Stimulated activated CD8-positive, alpha-beta memory T cell treated with anti-CD3 and anti-CD28 coated beads, Interleukin-4, amount 100 ng/mL, for 4 hours (primary cell): Measurements from ENCODE around the gene PFKFB1.

ENCODE experiments used
- DNase-seq, 2 donors: peaks; one replicate each; pipeline ENCODE4 v3.0.0-alpha.2; 2020; ENCODE audit warnings: low read depth in 2 of 2, low spot score in 1 of 2

The PFKFB1 gene

DNA sequence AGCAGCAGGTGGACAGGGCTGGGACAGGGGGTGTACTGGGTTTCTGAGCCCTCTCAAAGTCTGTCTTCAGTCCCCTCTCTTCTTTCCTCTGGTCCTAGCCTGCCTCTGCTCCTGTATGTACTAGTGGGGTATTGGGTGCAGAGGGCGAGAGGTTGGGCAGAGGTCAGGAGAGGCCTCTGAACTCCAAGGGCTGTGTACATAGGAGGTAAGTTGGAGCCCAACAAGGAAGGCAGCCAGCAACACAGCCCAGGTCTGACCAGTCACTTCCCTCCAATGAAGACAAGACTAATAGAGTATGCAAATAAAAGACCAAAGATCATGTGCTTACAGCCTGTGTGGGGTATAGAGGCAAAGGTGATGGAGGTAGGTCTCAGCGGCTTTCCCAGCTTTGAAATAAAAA lies at the start of gene PFKFB1:
TSS of gene PFKFB1 (minus strand) at position 90 of the 400 bp plus-strand sequence. CDS start 181 bp downstream, outside the sequence.
- DNase-seq: no peak

DNA sequence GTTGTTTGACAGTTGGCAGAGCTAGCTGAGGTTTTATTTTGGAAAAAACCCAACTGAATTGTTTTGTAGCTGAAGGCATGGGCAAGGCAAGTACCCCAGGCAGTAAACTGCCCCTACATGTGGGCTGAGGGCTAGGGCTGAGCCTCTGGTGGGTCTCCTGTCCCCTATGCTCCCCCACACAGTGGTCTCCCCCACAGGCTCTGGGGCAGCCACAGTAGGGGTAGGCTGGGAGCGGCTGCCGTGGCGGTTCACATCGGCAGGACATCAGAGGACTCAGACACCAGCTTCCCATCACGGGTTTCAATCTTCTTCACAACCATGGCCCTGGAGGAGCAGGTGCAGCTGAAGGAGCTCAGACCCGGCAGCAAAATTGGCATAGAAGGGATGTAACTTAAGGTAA lies 47.5 kb upstream of the PFKFB1 start:
- no peak for DNase-seq

DNA sequence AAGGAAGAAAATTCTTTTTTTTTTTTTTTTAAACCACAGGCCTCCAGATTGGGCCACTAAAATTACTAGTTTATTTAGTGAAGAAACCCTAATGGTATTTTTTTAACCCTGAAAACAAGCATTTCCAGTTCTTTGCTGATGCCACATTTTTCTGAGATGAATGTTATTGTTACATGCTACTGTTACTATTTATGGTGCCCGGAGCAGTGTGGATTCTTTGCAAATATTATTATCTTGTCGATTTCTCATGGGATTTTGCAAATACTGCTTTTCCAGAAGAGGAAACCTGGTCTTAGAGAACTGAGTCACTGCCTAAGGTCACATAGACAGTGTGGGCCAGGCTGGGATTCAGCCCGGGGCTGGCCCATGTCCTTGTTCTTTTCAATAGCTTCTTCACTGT lies 45.5 kb upstream of the PFKFB1 start:
- DNase-seq: no peak

DNA sequence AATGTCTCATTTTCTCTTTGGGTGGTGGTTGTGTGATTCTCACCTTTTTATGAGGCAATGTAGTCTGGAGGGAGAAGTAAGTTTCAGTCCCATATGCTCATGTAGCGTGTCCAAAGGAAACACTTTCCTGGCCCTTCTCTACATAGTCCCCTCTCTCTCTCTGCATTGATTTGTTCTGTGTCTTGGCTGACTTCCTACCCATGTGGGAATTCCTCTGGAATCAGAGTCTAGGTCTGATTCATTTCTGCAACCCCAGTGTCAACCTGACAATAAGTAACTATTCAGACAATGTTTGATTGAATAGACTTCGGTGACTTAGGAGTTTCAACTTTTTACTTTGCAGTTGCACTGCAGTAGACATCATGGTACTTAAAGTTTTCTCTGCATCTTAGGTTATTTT lies 39.4 kb upstream of the PFKFB1 start:
- no peak for DNase-seq

DNA sequence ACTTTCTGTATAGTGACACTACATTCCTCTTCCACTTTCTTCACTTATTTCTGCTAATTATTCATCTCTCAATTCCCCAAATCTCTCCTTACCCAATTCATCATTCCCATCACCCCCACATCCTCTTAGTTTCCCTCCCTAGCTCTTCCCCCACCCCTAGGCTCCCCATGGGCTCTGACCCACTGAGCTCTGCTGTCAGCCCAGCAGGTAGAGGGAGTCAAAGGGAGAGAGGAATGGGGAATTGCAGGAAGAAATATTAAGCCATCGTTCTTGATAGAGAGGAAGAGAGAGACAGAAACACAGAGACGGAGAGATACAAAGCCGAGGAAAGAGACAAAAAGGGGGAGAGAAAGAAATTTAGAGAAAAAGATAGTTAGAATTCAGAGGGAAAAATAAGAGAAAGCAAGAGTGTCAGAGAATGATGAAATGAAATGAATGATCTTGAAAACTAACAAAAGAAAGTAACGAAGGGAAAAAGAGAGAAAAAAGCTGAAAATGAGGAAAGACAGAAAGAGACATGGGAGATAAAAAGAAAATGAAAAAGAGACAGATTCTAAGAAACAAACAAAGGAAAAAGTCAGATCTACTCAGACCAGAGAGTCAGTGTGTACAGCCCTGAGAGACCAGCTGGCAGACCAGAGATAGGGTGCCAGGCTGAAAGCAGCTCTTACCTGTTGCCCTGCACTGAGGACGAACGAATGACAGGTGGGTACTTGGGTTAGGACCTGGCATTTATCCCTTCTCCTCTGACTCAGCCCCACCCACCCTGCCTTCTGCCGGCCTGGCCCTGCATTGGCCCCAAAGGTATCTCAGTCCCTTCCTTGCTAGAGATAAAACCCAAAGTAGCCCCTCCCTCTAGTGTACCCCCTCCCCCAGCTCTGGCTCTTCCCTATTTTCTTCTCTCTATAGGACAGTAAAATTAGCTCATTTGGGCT lies 36.5 kb upstream of the PFKFB1 start, which contains the start of gene ALAS2:
TSS of gene ALAS2 (minus strand) at position 707 of the 935 bp plus-strand sequence. CDS start 4,977 bp downstream, outside the sequence.
- no peak for DNase-seq

DNA sequence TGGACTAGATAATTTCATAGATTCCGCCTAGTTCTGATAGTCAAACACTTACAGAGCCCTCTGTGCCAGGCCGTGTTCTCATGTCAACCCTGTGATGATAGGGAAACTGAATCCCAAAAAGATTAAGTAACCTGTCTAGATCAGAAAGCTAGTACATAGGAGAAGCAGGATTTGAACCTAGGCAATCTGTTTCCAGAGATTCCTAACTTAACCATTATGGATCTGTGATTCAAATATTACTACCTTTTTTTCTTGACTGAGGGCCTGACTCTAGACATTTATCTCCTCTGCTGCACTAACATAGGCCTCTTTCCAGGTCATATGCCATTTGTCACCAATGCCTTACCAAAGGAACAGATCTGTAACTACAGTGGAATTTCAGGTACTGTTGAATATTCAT lies 35.3 kb upstream of the PFKFB1 start:
- no peak for DNase-seq

DNA sequence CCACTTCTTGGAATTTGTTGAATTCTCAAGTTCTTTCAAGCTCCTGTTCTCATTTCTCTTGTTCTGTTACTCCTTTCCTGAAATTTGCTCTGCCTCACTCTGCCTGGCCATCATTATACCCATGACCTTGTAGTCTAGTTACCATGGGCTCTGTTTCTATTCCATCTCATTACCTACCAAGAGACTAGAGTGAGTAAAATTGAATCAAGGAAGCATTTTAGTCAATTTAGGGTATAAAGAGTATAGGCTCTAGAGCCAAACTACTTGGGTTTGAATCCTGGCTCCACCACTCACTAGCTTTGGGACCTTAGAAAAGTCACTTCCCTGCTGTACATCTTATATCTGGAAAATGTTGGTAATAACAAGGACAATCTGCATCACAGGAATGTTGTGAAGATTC lies 34.6 kb upstream of the PFKFB1 start:
- DNase-seq: no peak

DNA sequence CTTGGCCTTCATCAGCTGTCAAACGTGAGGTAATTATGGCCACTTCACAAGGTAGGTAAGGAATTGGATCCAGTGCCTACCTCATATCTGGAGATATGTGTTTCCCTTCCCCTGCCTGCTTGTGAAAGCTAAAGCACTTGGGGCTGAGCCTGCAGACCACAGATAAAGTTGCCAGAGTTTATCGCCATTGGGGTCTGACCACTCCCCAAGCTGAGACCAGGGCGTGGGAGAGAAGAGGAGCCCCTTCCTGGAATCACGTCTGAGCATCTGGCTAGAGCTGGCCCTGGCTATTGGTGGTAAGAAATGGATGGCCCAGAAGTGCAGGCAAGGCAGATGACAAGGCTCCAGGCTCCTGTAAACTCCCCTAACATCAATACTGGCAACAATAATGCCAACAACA lies 34.1 kb upstream of the PFKFB1 start:
- no peak for DNase-seq

DNA sequence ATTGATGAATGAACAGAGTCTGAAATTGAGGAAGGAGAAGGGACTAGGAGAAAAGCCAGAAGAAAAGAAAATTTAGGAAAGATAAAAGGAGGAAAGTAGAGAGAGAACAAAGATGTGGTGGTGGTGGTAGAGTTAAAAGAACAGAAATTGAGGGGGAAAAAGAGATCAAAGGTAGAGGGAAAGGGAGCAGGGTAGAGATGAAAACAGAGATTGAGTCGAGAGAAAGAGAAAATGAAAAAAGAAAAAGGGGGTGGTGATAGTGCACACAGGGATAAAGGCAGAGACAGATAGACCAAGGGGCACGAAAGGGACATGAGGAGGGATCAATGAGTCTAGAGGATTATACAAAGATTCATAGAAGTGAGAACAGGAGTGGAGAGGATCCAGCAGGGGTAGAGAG lies 32.9 kb upstream of the PFKFB1 start:
- DNase-seq: no peak

DNA sequence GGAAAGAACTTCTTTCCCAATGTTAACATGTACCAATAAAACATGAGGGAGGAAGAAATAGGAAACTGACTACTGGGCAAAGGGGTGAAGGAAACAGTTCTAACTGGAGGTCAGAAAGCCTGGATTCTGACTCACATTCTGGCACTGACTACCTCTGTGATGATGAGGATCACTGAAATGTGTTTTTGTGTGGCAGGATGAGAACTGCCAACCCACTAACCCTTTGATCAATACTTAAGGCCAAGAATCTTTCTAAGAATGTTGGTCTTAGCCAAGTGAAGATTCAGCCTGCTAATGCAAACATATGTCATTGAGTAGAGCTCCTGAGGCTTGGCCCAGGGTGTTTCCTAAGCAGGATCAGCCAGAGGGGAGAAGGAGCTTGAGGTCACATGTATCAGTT lies 32.2 kb upstream of the PFKFB1 start:
- DNase-seq: no peak

DNA sequence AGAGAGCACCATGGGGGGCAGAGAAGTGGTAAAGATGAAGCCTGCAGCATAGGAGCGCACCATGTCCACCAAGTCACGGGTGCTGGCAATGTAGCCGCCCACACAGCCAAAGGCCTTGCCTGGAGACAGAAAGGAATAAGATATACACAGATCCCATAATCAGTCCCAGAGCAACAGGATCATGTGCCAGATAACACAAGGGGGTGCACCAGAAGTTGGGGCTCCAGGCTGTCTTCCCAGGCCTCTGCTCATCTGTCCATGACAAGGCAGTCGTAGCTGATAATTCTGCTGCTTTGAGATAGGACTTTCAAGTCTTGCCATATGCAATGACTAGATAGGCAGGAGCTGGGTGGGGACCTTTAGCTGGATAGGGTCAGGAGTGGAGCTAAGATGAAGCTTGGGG lies 20.9 kb upstream of the PFKFB1 start:
- DNase-seq: no peak

DNA sequence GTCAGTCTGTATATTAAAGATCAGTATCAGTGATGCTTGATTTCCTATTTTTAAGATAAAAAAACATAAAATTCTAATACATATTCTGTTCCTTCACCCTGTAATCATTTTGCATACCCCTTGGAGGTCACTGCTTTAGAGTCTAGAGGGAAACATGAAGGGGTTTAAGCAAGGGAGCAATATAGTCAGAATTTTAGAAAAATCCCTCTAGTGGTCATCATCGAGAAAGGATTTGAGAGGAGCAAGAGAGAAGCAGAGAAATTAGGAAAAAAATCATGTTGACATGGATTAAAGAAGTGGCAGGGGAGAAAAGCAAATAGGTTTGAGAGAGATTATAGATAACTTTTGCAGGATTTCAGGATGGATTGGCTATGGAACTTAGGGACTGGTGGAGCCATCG lies 17.3 kb upstream of the PFKFB1 start:
- no peak for DNase-seq

DNA sequence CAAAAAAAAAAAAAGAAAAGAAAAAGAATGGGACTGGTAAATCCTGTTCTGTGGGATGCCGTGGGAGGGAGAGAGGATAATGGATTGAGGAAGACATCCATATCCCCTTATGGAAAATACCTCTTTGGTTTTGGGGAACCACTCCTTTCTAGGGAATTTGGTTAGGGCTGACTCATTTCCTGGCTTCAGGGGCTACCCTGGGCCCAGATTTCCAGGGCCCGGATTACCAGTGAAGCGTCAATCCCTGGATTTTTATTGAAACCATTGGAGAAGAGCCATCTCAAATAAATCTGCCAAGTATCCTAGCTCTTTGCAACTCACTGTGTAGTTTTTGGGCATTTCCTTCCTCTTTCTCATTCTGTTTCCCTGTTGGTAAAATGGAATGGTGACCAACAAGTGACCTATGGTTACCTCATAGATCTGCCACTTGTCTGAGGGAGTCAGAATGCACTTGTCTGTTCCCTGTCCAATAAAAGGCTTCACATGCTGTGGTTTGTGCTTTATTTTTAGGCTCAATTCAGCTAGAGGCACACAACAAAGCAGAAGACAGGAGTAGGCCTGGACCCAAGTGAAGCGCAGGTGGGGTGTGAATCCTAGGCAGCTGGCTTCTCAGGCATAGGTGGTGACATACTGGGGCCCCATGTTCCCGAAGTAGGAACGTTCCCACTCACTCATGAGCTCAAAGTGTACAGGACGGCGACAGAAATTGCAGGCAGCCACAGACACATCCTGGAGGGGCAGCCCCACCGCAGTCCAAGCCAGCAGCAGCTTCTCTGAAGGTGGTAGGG lies 14.8 kb upstream of the PFKFB1 start:
- no peak for DNase-seq

DNA sequence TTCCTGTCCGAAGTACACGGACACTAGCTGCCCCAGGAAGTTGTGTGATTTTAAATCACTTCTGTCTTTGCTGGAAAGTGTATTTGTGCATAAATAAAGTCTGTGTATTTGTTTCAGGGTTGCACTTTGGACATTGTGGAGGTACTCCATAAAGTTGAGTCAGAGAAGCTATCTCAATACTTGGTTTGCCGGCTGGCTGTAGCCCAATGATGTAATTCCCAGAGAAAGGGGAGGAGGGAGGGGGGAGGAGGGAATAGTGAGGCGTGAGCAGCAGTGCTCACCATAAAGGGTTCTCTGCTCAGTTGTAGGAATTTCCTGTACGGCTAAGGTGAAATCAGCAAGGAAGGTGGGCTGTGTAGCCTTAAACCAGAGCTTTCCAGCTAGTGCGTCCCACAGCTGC lies 13.7 kb upstream of the PFKFB1 start:
- no peak for DNase-seq

DNA sequence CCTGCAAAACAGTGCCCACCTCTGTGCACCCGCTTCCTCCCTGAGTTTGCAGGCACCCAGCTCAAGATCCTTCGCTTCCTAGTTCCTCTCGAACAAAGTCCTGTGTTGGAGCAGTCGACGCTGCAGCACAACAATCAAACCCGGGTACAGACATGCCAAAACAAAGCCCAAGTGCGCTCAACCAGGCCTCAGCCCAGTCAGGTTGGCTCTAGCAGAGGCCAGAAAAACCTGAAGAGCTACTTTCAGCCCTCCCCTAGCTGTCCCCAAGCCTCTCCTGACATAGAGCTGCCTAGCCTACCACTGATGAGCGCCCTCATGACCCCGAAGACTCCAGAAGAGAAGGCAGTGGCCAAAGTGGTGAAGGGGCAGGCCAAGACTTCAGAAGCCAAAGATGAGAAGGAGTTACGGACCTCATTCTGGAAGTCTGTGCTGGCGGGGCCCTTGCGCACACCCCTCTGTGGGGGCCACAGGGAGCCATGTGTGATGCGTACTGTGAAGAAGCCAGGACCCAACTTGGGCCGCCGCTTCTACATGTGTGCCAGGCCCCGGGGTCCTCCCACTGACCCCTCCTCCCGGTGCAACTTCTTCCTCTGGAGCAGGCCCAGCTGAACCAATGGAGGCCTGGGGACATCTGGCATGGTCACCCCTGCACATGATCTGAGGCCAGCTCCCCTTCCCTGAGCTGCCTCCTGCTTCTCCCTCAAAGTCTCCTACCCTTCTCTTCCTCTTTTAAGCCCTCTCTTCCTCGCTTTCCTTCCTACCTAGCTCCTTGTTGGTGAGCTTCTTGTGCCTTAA lies 13.0 kb upstream of the PFKFB1 start:
- no peak for DNase-seq

DNA sequence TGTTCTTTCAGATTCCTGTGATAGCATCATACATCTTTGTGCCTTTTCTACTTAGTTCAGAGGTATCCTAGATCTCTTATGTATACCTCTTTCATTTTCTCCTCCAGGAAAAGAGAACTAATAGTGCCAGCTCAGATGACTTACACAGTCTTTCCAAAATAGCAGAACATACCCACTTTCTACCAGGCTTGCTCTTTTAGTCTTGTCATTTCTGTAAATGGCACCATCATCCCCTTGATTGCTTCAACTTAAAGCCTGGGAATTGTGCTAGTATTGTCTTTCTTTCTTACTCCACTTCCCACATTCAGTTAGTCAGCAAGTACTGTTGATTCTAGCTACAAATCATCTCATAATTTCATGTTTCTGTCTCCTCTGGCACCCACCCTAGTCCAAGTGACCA lies 11.3 kb upstream of the PFKFB1 start:
- DNase-seq: no peak

DNA sequence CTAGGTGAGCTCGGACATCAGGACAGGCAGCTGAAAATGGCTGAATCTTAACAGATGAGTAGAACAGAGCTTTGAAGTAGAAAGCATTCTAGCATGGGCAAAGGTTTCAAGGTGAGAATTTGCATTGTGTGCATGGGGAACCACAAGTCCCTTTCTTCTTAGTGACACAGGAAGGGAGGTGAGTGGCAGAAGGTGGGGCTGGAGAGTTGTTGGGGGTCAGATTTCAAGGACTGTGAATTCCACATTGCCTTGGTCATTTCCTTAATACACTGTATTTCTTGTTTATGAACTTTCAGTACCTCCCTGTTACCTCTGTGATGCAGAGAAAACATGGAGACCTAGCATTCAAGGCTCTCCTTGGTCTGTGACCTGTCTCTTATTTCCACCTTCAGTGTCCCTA lies 10.2 kb upstream of the PFKFB1 start:
- DNase-seq: no peak

DNA sequence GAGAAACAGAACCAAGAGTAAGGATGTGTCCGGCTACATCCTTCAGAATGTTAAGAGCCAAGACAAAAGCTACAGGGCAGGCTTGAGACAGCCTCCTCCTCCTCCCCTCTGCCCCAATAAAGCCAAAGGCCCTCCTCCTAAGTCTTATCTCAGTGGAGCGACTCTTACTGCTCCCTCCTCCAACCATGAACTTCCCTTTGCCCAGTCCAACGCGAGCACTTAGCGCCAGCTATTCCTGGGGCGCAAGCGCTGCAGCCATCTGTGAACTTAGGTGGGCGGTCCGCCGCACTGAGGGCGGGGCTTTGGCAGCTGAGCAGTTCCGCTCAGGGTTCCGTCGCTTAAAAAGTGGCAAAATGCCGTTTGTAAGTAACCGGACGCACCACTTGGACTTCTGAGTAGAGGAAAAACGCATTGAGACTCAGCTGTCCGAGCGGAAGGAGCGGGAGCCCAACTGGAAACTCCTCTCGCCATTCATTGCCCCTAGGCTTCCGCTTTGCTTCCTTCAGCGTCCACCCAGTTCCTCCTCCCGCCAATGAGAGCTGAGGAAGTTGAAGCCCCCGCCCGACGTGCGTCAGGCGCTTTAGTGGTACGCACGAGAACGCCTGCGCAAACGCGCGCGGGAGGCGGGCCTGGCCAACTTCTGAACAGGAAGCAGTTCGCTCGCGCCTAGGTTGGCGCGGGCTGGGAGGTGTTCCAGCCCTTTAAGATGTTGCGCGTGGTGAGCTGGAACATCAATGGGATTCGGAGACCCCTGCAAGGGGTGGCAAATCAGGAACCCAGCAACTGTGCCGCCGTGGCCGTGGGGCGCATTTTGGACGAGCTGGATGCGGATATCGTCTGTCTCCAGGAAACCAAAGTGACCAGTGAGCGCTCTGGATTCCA lies 6.0 kb upstream of the PFKFB1 start, which contains the start of gene APEX2:
TSS of gene APEX2 (plus strand) at position 647 of the 882 bp plus-strand sequence. CDS start at position 707, 60 bp downstream.
- peak; percentile 60 to 78 for DNase-seq

DNA sequence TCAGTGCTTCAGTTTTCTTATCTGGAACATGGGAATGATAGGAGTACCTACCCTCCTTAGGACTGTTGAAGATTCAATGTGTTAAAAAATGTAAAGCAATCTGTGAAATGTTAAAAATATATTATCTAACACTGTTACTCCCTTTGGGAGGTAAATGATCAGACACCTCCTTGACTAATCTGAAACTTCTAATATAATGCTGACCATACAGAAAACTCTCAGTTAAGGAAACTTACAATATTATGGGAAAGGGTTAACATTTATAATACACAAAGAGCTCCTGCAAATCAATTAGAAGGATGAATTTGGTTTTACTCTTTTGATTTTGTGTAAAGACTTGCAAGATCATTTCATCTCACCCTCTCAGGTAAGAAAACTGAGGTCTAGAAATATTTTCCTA lies 1.6 kb upstream of the PFKFB1 start:
- no peak for DNase-seq

DNA sequence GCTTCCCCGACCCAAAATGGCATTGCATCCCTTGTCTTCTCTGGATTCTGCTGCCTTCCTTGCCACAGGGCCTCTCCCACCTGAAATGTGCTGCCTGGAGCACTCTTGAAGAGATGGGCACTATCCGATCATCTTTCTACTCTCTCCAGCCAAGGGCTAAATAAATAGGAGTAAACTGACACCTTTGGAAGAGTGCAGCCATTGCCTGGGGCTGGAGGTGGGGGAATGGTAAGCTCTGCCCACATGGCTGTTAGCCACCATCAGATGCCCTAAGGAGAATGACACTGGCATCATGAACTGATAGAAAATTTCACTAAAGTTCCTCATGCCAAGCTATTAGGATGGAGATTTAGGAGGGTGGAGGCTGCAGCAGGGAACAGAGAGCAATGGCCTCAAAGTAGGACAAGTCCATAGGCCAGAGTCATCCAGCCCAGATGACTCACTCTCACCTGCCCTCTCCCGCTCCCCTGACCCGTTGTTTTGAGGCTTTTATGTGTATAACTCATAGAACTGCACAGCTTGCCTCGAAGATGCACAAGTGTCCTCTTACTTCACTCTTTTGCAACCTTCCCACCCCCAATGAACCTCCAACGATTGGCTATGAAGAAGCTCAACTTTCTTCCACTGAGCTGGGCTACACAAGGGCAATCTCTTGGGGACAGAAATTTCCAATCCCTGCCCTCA lies 822 bp upstream of the PFKFB1 start:
- no peak for DNase-seq
